ENCODE data around the gene ASF1B.
A peak's percentile ranks its signal among the peaks of the same experiment; 100 is the strongest.
"Not testable (repeated sequence)": the region's sequence is repeated elsewhere in the genome, so short reads cannot be mapped to it uniquely, and the experiment has no call there.

ASF1B gene

DNA sequence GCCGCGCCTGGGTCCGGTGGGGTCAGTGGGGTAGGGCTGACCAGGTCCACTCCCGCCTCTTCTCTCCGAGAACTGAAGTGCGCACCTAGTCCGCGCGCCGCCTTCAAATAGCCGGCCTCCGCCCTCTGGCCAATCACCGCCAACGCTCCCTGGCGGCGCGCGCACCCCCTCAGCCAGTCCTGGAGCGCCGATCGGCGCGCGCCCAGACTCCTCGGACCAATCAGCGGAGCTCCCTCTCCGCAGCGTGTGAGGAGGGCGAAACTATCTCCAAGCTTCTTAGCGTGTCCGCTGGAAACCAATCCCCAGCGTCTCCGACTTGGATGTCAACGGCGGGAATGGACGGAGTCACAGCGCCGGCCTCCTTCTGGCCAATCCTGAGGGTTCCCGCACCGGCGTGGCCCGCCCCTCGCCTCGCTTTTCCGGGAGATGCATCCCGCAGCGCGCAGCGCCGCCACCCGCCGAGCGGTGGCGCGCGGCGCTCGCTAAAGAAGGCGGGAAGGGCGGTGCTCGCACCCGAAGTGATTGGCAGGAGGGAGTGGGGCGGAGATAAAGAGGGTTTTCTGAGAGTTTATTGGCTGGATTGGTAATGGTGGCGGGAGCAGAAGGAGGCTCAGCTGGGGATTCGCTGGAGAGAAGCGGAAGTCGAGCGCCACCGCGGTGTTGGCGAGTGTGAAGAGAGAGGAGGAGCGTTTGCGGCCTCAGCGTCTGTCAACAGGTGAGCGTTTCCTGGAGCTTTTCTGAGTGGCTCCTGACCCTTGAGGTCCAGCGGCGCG lies at the start of gene ASF1B:
Gene ASF1B (minus strand): TSS at position 81 of the 773 bp plus-strand sequence. CDS start 133 bp downstream, outside the sequence.
- H3K36me3 ChIP-seq, result peaks cover 0 to 32% (median 21%) of the 10 kb centered on the region in 11 experiments; a peak in 15 of 22 replicates
- H3K4me2 ChIP-seq, result peak within 1 kb of the TSS; percentile 91 to 99 (median 98)
- no peaks in the 10 kb centered on the region for H3K9me3 ChIP-seq (replicated peaks in 1 of 11)
- H4K20me1 ChIP-seq, result peaks cover 0 to 24% (median 0%) of the 10 kb centered on the region in 11 experiments; a peak in 11 of 22 replicates
- peak within 1 kb of the TSS; percentile 82 to 96 (median 89) for H3K9ac ChIP-seq
- peak within 1 kb of the TSS; percentile 76 to 88 (median 82) for H3K4me3 ChIP-seq
- TF ChIP-seq Cebpa-rat (IDR thresholded peaks at IDR 0.05), result no peak
- H3K4me1 ChIP-seq, result peaks cover 47 to 83% (median 70%) of the 10 kb centered on the region in 10 experiments
- H3K27me3 ChIP-seq, result no peaks in the 10 kb centered on the region
- H3K27ac ChIP-seq, result peak within 1 kb of the TSS; percentile 83 to 93 (median 89)

DNA sequence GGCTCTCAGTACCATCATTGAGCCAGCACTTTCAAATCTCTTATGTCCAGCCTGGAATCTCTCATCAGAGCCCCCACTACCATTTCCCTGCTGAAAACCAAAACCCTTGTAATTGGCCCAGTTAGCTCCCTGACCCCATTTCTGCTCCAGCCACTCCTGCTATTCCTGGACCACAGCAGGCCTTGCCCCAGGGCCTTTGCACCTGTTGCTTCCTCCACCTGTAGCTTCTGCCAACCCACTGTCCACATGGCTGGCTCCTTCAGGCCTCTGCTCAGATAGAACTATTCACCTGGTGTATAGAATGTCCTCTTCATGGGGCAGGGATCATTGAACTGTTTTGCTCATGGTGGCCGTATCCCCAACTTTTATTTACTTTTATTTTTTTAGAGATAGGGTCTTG lies 49.3 kb upstream of the ASF1B start:
- Histone ChIP-seq H3K4me1 (peaks cover 29 to 68% (median 62%) of the 10 kb centered on the region in 10 experiments), H4K20me1 (peaks cover 0 to 56% (median 24%) of the 10 kb centered on the region in 11 experiments; a peak in 14 of 22 replicates), H3K4me2 (peak overlapping the region in 5 of 11 experiments; percentile 17 to 86 (median 82); a peak in 7 of 22 replicates)
- not testable (repeated sequence) for H3K9ac ChIP-seq; H3K36me3 ChIP-seq; H3K9me3 ChIP-seq (replicated peaks in 1 of 11); H3K4me3 ChIP-seq; H3K27me3 ChIP-seq; H3K27ac ChIP-seq

DNA sequence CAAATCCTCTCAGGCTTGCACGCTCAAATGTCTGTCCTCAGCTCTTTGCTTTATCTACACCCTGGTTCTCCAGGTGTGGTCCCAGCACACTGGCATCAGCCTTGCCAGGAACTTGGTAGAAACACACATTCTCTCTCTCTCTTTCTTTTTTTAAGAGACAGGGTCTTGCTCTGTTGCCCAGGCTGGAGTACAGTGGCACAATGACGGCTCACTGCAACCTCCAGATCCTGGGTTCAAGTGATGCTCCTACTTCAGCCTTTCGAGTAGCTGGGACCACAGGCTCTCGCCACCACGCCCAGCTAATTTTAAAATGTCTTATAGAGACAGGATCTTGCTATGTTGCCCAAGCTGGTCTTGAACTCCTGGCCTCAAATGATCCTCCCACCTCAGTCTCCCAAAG lies 48.8 kb upstream of the ASF1B start:
- H3K27ac ChIP-seq, result no peak overlapping the region
- peak overlapping the region in 10 of 11 experiments; percentile 51 to 88 (median 80); a peak in 17 of 22 replicates for H3K4me2 ChIP-seq
- H3K36me3 ChIP-seq, result 0 out of 22 replicates have a peak, but pooled peaks cover 0 to 6% (median 0%) of the 10 kb centered on the region in 11 experiments
- H3K9me3 ChIP-seq (replicated peaks in 1 of 11), result no peaks in the 10 kb centered on the region
- TF ChIP-seq Cebpa-rat (IDR thresholded peaks at IDR 0.05), result no peak
- peaks cover 0 to 56% (median 24%) of the 10 kb centered on the region in 11 experiments; a peak in 14 of 22 replicates for H4K20me1 ChIP-seq
- no peaks in the 10 kb centered on the region for H3K27me3 ChIP-seq
- peaks cover 29 to 68% (median 61%) of the 10 kb centered on the region in 10 experiments for H3K4me1 ChIP-seq
- H3K4me3 ChIP-seq, result no peak overlapping the region
- peak overlapping the region in 1 of 11 experiments; percentile 38; a peak in 2 of 22 replicates for H3K9ac ChIP-seq

DNA sequence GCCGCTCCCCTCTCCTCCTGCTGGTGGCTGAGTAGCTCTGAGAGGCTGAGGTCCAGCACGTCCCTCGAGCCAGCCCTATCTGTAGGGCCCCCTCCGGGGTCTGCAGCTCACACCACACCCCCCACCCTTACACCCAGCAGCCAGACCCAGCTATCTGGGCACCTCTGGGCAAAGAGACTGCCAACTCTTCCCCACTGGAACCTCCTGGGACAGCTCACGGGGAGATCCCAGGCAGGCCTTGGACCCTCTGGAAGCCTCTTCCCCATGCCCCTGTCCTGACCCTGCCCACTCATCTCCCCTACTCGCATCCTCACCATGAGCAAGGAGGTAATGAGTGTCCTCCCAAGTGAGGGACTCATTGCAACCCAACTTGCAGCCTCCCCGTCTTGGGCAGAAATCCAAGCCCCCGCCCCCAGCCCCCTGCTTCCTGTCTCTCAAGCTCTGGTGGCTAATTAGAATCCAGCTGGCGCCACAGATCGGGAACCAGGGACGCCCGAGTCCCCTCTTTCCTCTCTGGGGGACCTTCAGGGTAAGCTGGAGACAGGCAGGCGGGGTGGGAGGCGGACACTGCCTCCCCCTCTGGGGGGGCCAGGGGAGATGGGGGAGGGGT lies 47.5 kb upstream of the ASF1B start:
- peak overlapping the region in 9 of 11 experiments; percentile 7 to 60 (median 40); a peak in 12 of 22 replicates for H3K9ac ChIP-seq
- H3K27ac ChIP-seq, result peak overlapping the region in 7 of 11 experiments; percentile 5 to 60 (median 36); a peak in 11 of 22 replicates
- no peaks in the 10 kb centered on the region for H3K27me3 ChIP-seq
- H3K36me3 ChIP-seq, result peaks cover 0 to 6% (median 0%) of the 10 kb centered on the region in 11 experiments; a peak in 1 of 22 replicates
- H3K9me3 ChIP-seq (replicated peaks in 1 of 11), result no peaks in the 10 kb centered on the region
- peak overlapping the region in 2 of 10 experiments; percentile 18 to 32; a peak in 2 of 20 replicates for H3K4me3 ChIP-seq
- peaks cover 0 to 52% (median 24%) of the 10 kb centered on the region in 11 experiments; a peak in 14 of 22 replicates for H4K20me1 ChIP-seq
- no peak for TF ChIP-seq Cebpa-rat (IDR thresholded peaks at IDR 0.05)
- H3K4me1 ChIP-seq, result peaks cover 29 to 68% (median 60%) of the 10 kb centered on the region in 10 experiments
- H3K4me2 ChIP-seq, result peak overlapping the region; percentile 16 to 88 (median 79); a peak in 20 of 22 replicates

DNA sequence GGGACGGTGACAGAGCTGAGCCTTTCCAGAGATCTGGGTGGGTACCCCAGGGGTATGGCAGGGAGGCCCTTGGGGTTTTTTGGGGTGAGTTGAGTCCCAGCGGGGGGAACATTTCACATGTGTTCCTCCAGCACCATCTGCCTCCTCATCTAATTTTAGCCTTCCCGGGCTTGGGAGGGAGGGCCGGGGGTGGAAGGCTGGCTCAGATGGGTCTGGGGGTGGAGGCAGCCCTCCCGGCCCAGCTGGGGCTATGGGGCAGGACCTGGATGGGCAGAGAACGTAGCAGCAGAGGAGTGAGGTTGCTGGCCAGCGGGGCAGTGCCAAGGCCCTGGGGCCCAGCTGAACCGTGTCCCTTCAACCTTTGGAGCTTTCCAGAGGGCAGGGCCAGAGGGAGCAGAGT lies 46.1 kb upstream of the ASF1B start:
- no peaks in the 10 kb centered on the region for H3K9me3 ChIP-seq (replicated peaks in 1 of 11)
- peaks cover 0 to 16% (median 9%) of the 10 kb centered on the region in 11 experiments; a peak in 17 of 22 replicates for H3K36me3 ChIP-seq
- H3K4me1 ChIP-seq, result peaks cover 23 to 59% (median 50%) of the 10 kb centered on the region in 10 experiments
- H3K4me2 ChIP-seq, result peak overlapping the region in 8 of 11 experiments; percentile 68 to 88 (median 81); a peak in 16 of 22 replicates
- peaks cover 0 to 42% (median 24%) of the 10 kb centered on the region in 11 experiments; a peak in 14 of 22 replicates for H4K20me1 ChIP-seq
- H3K9ac ChIP-seq, result peak overlapping the region in 4 of 11 experiments; percentile 8 to 43 (median 35); a peak in 5 of 22 replicates
- H3K27me3 ChIP-seq, result no peaks in the 10 kb centered on the region
- H3K4me3 ChIP-seq, result no peak overlapping the region
- H3K27ac ChIP-seq, result peak overlapping the region in 1 of 11 experiments; percentile 36; a peak in 2 of 22 replicates
- no peak for TF ChIP-seq Cebpa-rat (IDR thresholded peaks at IDR 0.05)

DNA sequence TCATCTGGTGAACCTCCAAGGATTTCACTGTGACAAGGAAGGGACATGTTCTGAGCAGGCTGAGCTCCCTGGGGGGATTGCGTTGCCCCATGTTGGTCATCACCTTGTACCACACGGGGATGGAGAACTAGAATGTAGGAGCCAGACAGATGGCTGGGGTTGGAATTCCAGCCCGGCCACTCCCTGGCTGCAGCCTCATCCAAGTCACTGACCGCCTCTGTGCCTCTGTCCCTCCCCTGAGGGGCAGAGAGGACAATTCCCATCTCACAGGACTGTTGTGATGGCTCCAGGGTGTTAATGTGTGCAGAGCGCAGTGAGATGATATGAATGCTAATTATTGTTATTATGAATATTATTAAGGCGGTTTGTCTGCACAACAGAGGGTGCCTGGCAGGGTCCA lies 45.5 kb upstream of the ASF1B start:
- H3K4me2 ChIP-seq, result peak overlapping the region in 8 of 11 experiments; percentile 68 to 88 (median 81); a peak in 15 of 22 replicates
- H3K27ac ChIP-seq, result no peak overlapping the region; a peak in 1 of 22 replicates
- H3K27me3 ChIP-seq, result no peaks in the 10 kb centered on the region
- H3K9ac ChIP-seq, result no peak overlapping the region
- TF ChIP-seq Cebpa-rat (IDR thresholded peaks at IDR 0.05), result no peak
- no peaks in the 10 kb centered on the region for H3K9me3 ChIP-seq (replicated peaks in 1 of 11)
- H3K4me3 ChIP-seq, result no peak overlapping the region
- H3K4me1 ChIP-seq, result peaks cover 18 to 54% (median 45%) of the 10 kb centered on the region in 10 experiments; a peak in 19 of 20 replicates
- peaks cover 0 to 21% (median 14%) of the 10 kb centered on the region in 11 experiments; a peak in 17 of 22 replicates for H3K36me3 ChIP-seq
- peaks cover 0 to 42% (median 24%) of the 10 kb centered on the region in 11 experiments; a peak in 14 of 22 replicates for H4K20me1 ChIP-seq

DNA sequence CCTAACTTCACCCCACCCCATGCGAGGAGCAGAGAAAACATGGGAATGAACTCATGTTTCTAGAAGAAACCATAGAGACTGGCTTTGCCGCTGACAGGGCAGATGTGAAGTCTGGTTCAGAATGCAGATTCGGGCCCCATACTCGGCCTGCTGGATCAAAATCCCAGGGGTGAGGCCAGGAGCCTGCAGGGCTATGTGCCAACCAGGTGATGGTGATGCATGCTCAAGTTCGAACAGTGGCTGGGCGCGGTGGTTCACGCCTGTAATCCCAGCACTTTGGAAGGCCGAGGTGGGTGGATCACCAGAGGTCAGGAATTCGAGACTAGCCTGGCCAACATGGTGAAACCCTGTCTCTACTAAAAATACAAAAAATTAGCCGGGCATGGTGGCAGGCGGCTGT lies 44.8 kb upstream of the ASF1B start:
- Histone ChIP-seq H3K4me1 (peaks cover 18 to 46% (median 43%) of the 10 kb centered on the region in 10 experiments; a peak in 19 of 20 replicates), H3K36me3 (peaks cover 0 to 28% (median 21%) of the 10 kb centered on the region in 11 experiments; a peak in 18 of 22 replicates), H4K20me1 (peaks cover 0 to 42% (median 23%) of the 10 kb centered on the region in 11 experiments; a peak in 14 of 22 replicates)
- not testable (repeated sequence) for H3K9me3 ChIP-seq (replicated peaks in 1 of 11); H3K27ac ChIP-seq; H3K9ac ChIP-seq; H3K4me2 ChIP-seq; H3K4me3 ChIP-seq; H3K27me3 ChIP-seq

DNA sequence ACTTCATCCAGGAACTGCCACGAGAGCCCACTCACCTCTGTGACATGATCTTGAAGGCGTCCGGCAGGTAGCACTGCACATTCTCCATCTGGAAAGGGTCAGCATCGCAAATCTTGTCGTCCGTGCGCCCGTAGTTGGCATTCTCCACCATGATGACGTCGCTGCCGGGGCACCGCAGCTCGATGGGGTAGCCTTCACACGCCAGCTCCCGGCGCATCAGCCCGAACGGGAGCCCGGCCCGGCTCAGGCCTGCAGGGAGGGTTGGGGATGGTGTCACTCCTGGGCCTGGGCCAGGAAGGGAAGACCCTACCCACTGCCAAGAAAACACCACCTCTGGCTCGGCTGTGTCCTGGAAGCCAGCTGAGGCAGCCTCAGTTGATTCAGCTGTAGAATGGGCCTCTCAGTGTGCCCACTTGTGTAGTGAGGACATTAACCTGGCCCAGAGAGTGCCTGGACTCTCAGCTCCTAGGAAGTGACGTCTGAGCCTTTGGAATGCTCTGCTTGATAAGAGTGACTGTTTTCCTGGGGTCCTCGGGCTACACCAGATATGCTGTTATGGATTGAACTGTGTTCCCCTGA lies 41.2 kb upstream of the ASF1B start:
- no peak overlapping the region for H3K4me2 ChIP-seq
- peaks cover 0 to 16% (median 0%) of the 10 kb centered on the region in 11 experiments; a peak in 5 of 22 replicates for H4K20me1 ChIP-seq
- no peaks in the 10 kb centered on the region for H3K27me3 ChIP-seq
- peaks cover 7 to 56% (median 45%) of the 10 kb centered on the region in 11 experiments; a peak in 21 of 22 replicates for H3K36me3 ChIP-seq
- no peak overlapping the region for H3K9ac ChIP-seq
- no peak for TF ChIP-seq Cebpa-rat (IDR thresholded peaks at IDR 0.05)
- no peak overlapping the region for H3K4me3 ChIP-seq
- no peaks in the 10 kb centered on the region for H3K9me3 ChIP-seq (replicated peaks in 1 of 11)
- H3K4me1 ChIP-seq, result peaks cover 0 to 21% (median 10%) of the 10 kb centered on the region in 10 experiments; a peak in 14 of 20 replicates
- no peak overlapping the region for H3K27ac ChIP-seq

All from BLaER1 treated with 17β-estradiol and CSF1 and Interleukin-3, amounts not matched to agents 10 nM and 100 nM (cell line).